ENCODE measurements around the gene DPF1.

DNA sequence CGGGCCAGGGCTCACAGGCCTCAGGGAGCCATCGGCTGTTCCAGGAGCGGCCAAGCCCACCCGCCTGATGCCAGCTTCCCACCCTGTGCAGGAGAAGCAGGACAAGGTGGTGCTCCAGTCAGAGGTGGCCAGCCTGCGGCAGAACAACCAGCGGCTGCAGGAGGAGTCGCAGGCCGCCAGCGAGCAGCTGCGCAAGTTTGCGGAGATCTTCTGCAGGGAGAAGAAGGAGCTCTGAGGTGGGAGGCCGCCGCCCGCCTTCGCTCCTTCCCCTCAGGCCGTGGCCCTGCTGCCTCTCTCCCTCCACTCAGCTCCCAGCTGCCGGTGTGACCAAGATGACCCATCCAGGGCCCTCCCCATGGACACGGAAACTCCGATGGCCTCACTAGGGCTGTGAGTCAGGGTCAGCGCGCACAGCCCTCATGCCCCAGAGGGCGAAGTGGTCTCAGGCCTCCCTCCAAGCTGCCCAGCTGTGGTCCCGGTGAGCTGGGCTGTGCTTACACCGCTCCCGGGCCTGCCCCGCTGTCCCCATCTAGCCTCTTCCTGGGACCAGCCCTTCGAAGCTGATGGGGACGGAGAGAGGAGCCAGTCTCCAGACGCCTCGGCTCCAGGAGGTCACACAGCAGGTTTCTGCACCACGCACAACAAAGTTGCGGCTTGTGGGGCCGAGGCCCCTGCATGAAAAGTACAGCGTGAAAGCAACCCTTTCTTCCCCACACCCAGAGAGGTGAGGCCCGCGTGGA, 17.8 kb downstream of the DPF1 start:
- no peak for TF ChIP-seq TCF7 (IDR thresholded peaks at IDR 0.05; ENCODE audit: borderline replicate concordance)
- no peak for TF ChIP-seq CTCF (IDR thresholded peaks at IDR 0.05 in 2 of 3, conservative IDR thresholded peaks at IDR 0.05 in 1 of 3; ENCODE audit: control insufficient read depth in 2 of 3, extremely low read depth in 1 of 3, insufficient read depth in 1 of 3, low read depth in 3 of 3, low read length in 3 of 3)
- no peak for TF ChIP-seq ZBED1 (IDR thresholded peaks at IDR 0.05; ENCODE audit: borderline replicate concordance)
- no peak for TF ChIP-seq MYC (IDR thresholded peaks at IDR 0.05; ENCODE audit: insufficient read depth, insufficient read length, insufficient replicate concordance, low read length, severe bottlenecking)
